HG03432 (cell line): ENCODE data around the gene CXCL17.

Experiments
- ATAC-seq: cut with Tn5 transposase; IDR thresholded peaks from one replicate; pipeline ENCODE4 v1.9.1; 2021; ENCODE audit warnings: mild to moderate bottlenecking, moderate library complexity; ENCODE audit not compliant: unreplicated experiment

CXCL17 gene

DNA sequence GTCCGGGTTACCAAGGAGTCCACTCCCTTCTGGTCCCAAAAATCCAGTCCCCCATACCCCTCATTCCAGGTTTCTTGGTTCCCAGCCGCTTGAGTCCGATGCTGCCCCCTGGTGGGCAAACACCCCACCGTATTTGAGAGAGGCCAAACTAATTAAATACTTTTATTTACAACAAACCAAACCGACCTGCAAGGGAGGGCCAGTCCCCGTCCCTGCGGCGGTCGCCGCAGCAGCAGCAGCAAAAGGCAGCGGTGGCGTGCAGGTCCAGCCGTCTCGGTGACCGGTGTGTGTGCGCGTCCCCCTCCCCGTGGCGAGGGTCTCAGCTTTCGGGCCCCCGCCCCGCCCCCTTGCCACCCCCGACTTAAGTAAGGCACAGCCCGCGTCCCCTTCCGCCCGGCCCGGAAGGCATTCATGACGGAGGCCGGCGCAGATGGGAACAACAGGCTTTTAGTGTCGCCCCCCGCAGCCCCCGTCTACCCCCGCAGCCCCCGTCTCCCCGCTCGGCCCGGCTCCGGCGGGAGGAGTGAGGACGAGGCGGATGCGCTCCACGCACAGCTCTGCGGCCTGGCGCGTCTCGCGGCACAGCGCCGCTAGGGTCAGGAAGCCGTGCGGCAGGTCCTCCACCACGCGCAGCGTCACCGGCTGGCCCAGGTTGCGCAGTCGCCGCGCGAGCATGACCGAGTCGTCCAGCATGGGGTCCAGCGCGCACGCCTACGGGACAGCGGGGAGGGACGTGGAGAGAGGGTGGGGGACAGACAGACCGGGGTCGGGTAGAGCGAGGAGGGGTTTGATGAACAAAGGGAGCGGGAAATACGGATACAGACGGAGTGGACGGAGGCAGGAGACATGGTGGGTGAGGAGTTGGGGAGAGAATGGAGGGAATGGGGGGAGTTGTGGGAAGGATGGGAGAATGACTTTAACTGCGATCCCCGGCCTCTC lies 41.1 kb downstream of the CXCL17 start:
- ATAC-seq: no peak

DNA sequence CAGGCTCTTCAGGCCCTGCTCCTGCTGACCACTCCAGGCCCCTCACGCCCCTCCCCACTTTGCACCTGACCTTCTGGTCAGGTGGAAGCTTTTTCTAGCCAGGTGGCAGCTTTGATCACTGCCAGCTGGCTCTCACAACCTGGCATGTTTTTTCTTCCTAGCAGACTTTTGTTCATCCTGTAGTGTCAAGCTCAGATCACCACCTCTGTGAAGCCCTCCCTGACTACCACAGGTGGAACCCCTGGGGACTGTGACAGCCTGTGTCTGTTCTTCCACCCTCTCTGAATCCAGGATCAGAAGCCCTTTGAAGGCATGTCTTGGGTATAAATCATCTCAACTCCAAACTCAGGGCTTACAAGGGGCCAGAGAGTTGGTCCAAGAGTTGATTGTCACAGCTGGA lies 42.3 kb downstream of the CXCL17 start:
- no peak for ATAC-seq

DNA sequence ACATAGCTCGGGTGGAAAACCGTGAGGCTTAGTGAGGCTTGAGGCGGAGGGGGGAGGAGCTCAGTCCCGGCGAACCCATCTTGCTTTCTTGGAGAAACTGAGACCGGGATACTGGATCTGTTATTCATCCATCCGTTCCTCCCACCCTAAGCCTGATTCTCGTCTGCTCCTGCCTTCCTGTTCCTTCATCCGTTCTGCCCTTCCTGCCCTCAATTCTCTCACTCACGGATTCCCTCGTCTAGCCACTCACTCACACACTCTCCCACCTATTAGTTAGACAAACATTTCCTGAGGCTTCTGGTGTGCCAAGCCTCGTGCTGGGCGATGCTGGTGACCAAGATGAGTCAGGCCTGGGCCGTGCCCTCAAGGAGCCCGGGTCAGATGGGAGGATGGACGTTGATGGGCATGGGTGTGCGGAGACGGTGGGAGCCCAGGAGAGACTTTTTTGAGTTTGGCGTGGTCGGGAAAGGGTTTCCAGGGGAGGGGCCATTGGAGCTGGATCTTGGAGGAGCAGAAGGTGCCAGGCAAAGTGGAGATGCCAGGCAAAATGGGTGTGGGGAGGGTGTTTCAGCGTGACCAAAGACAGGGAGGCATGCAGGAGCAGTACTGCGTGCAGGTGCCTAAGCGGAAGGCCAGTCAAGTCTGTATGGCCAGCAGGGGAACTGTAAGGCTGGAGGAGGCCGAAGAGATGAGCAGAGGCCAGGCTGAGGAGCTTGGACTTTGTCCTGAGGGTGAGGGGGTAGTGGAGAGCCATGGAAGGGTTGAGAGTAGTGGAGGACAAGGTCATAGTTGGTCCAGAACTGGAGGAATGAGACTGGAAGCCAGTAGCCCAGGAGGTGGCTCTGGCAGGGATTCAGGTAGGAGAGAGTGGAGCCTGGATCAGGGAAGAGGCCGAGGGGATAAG lies 45.2 kb downstream of the CXCL17 start:
- no peak for ATAC-seq

DNA sequence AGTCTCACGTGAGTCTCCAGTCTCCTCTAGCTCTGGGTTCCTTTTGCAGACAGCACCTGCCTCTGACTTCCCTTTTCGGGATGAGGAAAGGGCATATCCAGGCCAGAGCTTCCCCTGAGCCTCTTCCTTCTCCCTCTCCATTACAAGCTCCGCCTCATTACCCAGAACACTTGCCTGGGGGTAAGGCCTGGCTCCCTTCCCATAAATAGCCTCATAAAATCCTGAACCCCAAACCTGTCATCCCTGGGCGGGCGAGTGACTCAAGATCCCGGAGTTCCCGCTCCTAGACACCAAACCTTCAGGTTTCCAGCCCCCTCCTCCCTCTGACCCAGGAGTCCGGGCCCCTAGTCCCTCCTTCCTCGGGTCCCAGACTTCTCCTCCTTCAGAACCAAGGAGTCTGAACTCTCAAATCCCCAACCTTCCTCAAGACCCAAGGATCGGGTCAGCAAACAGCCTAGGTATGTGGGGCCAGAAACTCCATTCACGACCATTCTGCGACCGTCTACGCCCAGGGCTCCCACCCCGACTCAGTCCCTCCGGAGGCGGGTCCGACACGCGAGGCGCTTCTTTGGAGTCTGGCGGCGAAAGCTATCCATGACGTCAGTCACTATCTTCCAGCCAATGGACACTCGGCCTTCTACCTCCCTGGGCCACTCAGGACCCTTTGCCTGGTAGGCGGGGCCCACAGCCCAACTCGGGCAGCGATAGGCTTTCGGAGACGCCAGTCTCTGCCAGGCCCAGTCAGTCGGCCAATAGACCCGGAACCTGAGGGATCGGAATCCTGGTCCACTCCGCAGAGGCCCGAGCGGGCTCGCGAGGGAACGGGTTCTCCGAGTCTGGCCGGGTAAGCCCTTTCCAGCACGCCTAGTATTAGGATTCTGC lies 46.1 kb downstream of the CXCL17 start:
- ATAC-seq: peak; percentile 92

DNA sequence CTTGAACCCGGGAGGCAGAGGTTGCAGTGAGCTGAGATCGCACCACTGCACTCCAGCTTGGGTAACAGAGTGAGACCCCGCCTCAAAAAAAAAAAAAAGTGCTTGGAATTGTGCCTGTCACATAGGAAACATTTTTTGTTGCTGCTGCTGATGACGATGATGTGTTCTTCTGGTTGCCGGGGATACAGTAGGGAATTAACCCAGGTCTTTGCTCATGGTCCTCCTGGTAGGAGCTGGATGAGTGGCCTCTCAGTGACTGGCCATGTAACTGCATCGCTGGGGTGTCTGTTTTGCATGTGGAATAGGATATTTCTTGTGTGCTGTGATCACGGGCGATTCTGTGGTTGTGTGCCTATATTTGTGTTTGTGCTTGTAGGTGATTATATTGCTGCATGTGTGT lies 48.0 kb downstream of the CXCL17 start:
- no peak for ATAC-seq

DNA sequence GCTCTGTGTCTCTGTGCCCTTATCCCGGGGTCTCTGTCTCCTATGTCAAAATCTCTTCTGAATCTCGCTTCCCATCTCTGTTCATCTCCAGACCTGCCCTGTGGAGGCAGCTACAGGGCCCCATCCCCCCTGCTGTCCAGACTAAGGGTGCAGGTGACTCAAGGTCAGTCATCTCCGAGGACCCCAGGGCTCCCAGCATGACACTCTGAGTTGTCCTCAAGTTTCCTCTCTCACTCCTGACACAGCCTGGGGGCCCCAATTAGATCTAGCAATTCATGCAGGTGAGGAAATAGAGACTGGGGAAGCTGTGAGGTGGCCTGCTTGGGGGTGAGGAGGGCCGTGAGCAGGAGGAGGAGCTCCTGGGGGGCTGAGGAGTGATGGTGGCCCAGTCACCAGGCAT lies 50.6 kb downstream of the CXCL17 start:
- ATAC-seq: no peak

DNA sequence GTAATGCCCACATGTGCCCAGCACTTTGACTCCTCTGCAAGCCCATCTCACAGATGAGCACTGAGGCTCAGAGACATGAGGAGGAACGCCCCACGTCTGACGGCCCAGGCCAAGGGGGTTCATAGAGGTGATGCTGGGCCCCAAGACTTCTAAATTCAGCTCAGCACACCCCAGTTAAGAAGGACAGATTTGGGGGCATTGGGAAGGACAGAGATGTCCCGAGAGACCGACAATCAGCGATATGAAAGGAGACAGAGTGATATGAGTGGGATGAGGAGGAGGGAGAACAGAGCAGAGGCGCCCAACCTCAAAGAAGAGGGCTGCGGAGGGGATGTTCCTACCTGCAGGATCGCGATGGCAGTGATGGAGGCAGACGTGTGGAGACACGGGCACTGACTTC lies 52.8 kb downstream of the CXCL17 start, which contains the start of gene CNFN:
CNFN (minus strand) TSS at position 399 of the 400 bp plus-strand sequence. CDS start 1,260 bp downstream, outside the sequence.
- no peak for ATAC-seq

DNA sequence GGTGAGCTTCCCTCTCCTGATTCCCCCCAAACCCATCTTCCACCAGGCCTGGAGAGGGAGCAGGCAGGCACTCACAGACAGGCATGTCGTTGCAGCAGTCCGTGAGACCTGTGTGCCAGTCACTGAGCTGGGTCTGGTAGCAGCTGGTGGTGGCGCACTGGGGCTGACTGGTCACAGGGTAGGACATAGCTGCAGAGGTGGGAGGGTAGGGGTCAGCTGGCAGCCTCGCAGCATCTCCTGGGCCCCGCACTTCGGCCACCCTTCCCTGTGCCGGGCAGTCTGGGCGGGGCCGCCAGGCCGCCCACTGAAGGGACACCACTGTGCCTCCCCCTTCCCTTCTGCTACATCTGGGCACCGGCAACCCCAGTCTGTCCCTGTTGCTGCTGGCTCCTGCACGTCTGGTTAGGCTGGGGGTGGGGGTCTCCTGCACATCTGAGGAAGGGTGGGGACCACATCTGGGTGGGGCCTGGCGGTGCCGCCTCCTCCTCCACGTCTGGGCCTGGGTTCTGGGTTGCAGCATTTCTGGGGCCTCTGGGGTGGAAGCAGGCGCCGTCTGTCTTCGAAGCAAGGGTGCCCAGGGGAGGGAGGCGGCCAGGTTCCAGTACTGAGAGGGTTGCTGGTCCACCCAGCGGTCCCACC lies 53.8 kb downstream of the CXCL17 start:
- no peak for ATAC-seq

DNA sequence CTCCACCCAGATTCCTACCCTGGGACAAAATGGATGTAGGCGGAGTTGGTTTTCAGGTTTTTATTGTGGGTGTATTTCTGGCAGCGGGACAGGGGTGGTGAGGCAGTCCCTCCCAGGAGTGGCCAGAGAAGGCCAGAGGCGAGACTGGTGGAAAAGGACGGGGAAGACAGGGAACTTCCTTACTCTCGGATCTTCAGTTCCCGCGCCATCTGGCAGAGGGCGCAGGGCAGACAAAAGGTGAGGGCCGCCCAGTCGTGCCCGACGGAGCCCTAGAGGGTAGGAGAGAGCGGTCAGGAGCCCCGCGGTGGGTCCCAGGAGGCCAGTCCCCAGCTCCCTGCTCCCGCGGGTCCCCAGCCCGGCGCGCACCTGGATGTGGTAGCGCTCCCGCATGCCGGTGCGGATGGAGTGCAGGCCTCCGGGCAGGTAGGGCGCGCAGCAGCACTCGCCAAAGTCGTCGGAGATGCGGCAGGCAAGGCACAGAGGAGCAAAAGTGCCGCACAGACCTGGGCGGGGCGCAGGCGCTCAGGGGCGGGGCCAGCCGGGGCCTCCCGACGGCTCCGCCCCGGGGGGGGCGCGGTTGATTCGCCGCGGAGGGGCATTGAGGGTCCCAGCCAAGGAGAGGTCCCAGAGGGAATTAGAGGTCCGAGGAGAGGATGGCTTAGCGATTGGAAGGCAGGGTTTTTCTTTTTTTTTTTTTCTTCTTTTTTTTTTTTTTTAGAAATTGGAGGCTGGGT lies 55.6 kb downstream of the CXCL17 start:
- ATAC-seq: peak; percentile 67

DNA sequence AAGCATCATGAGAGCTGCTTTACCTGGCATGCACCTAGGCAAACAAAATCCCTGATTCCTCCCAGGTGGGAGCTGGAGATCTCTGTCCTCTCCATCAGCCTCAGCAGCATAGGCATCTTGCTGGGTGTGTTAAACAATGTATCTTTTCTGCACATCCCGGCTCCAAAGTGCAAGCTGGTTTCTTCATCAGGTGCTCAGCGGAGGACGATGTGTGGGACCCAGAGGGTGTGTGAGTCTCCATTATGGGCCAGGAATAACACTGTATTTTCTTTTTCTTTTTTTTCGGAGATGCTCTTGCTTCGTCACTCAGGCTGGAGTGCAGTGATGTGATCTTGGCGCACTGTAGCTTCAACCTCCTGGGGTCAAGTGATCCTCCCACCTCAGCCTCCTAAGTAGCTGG lies 62.6 kb downstream of the CXCL17 start:
- no peak for ATAC-seq
